Neural progenitor cell (in vitro differentiated cells): ENCODE data around the gene CCDC179.

Experiments
- CTCF ChIP-seq: fragments of 200-600 bp; sonication (generic); IDR thresholded peaks from 2 replicates; pipeline ENCODE4 v1.5.1; 2017; ENCODE audit warnings: antibody characterized with exemption, mild to moderate bottlenecking
- EZH2 ChIP-seq: fragments of 200-600 bp; sonication (generic); IDR thresholded peaks from 2 replicates; pipeline ENCODE4 v1.6.1; 2017; ENCODE audit warnings: antibody characterized with exemption, mild to moderate bottlenecking, moderate library complexity

GRCh38 chr11:22802861-22803260, 57.4 kb downstream of the CCDC179 start:
- no peak for TF ChIP-seq EZH2
- TF ChIP-seq CTCF, result no peak
